Measurements from ENCODE around the gene FOXJ3. TPM values are rescaled to one million over a fixed set of nuclear protein-coding genes. Genes with fewer than 3 reads are reported as not detected.

The FOXJ3 gene
- total RNA-seq, 1 experiment from 2014 or later: 33.8 TPM

- no peak for DNase-seq (ENCODE audit: low read depth)
These were observed 190.2 kb downstream of the FOXJ3 start for GRCh38 chr1:42144711-42145388.

DNA sequence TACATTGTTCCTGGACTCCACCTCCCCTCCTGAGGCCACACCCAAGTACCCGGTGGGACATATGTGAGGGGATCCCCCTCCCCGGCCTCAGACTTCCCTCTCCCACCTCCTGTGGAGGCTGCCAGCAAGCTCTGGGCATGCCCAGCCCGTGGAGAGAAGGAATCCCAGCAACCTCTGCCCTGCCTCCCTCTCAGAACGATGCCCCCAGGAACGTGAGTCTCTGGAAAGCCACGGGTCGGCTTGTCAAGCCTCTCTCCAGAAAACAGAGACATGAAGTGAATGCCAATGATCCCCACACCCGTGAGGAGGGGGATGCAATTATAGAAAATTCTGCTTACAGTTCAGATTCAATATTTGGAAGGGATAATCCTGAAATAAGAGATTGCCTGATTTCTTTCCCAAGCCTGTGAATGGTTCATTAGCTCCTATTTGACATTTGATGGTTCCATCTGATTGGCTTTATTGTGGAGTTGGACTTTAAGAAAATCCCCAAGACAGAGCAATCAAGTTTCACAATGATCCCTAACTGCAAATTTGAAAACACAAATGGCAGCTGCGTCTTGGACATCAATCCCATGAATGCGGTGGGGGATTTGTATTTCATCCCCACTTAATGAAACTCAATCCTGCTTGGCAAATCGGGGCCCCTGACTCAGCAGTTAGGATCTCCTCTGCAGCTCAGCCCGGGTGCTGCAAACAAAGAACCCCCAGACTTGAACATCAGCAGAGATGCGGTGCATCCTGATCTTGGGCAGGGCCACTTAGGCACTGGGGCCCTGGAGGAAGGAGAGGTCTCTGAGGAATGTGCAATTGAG lies 190.9 kb downstream of the FOXJ3 start:
- no peak for DNase-seq (ENCODE audit: low read depth)

- DNase-seq (ENCODE audit: low read depth): peak; percentile 41
These were observed 191.9 kb downstream of the FOXJ3 start for GRCh38 chr1:42142894-42143675.

DNA sequence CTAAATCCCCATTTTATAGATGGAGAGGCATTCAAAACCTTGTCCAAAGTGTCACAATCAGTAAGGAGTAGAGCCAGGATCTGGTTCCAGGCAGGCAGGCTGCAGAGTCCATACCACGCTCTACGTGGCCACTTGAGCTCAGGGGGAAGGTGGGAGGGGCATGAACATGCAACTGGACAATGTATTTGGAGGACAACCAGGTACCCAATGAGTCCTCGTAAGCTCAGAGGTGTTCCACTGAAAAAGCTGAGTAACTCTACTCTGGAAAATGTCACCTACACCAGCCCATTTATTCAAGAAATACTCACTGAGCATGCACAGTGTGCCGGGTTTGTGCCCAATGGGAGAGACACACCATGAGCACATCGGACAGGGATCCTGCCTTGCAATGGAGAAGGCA lies 193.1 kb downstream of the FOXJ3 start:
- DNase-seq (ENCODE audit: low read depth): no peak

DNA sequence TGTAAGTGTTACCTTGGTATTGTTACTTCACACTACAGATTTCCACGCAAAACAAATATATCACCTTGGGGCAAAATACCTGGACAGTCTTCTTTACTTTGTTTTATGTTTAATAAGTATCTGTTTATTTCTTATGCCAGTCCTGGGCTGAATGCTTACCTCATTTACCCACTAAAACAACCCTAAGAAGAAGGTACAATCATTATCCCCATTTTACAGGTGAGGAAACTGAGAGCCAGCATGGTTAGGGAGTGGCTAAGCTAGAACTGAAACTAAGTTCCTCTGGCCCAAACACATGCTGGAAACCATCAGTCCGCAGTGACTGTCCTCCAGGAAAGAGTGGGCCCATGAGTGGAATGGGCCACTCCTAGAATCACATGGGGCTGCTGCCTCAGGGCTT lies 194.8 kb downstream of the FOXJ3 start:
- DNase-seq (ENCODE audit: low read depth): no peak

- no peak for DNase-seq (ENCODE audit: low read depth)
These were observed 195.6 kb downstream of the FOXJ3 start for GRCh38 chr1:42139444-42139843.

GRCh38 chr1:42138586-42138985 lies 196.4 kb downstream of the FOXJ3 start:
- no peak for DNase-seq (ENCODE audit: low read depth)

GRCh38 chr1:42137766-42138165 lies 197.3 kb downstream of the FOXJ3 start:
- DNase-seq (ENCODE audit: low read depth): no peak

GRCh38 chr1:42136466-42136865 lies 198.6 kb downstream of the FOXJ3 start:
- no peak for DNase-seq (ENCODE audit: low read depth)

GRCh38 chr1:42135426-42135825 lies 199.6 kb downstream of the FOXJ3 start:
- DNase-seq (ENCODE audit: low read depth): no peak

GRCh38 chr1:42133809-42134526 lies 201.1 kb downstream of the FOXJ3 start:
- no peak for DNase-seq (ENCODE audit: low read depth)

DNA sequence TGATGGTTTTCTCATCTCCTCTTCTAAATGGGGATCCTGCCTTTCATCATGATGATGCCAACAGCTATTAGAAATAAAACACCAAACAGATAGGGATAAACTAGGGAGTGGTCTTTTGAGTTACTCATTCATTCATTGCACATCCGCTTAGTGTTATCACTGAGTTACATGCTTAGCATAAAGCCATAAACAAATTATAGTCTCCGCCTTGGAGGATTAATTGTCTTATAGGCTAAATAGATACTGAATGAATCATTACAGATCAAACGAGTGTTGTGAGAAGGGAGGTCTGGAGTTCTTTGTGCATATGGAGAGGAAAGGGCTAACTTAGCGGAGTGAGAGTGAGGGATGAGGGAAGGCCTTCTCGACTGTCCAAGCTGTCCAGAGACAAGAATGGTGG lies 201.6 kb downstream of the FOXJ3 start:
- no peak for DNase-seq (ENCODE audit: low read depth)

DNA sequence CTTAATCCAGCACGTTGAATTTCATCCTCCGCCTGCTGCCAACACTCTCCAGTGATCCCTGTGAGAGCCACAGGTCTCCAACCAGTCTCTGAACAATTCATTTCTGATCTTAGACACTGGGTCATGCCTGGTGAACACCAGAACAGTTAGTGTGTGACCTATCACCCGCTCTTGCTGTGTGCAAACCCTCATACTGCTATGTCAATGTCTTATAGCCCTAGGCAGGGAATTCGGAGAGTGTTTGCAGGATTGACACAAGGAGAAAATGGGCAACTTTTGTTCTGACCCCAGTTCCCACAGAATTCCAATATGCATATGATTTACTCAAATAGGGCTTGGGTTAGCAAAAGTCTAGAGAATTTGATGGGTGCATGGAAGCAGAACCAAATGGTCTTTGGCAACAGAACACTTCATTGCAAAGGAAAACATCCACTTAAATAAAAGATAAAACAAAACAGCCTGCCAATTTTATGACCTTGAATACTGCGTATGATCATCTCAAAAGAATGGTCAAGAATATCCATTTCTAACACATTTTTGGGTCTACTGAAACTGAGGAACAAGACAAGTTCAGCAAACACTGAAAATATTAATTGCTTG lies 204.9 kb downstream of the FOXJ3 start:
- DNase-seq (ENCODE audit: low read depth): no peak

GRCh38 chr1:42128964-42129363 lies 206.1 kb downstream of the FOXJ3 start:
- no peak for DNase-seq (ENCODE audit: low read depth)

DNA sequence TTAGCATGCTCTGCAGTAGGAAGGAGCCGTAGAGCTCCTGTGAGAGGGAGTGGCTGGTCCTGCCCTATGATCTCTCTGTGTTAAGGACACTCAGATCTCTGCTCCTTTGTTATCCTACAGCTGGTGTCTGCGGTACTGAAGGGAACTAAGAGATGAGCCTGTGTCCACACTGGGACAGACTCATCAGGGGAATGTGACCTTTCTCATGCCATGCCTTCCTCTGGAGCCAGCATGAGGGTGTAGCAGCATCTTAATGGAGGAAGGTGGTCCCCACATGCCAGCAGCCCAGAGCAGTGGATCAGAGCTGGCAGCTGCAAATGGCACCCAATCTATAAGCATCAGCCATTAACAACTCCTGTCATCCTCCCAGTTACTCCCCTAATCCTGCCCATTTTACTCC lies 206.5 kb downstream of the FOXJ3 start:
- DNase-seq (ENCODE audit: low read depth): no peak

GRCh38 chr1:42127767-42128166 lies 207.3 kb downstream of the FOXJ3 start:
- no peak for DNase-seq (ENCODE audit: low read depth)

Other genes starting within 250 kb of the FOXJ3 start
- gene GUCA2B, start 181.8 kb downstream of the FOXJ3 start, total RNA-seq (2014; rRNA removed; shearing (Covaris generic)): not detected in 2 replicates
- gene GUCA2A, start 170.5 kb downstream of the FOXJ3 start, total RNA-seq (2014; rRNA removed; shearing (Covaris generic)): not detected in 2 replicates
- gene RIMKLA, start 45.6 kb upstream of the FOXJ3 start, total RNA-seq (2014; rRNA removed; shearing (Covaris generic)): 3.0 and 3.7 TPM in 2 replicates
- 0.06 TPM in 1 of 2 replicates, not detected in the other for gene ZMYND12, start 120.8 kb upstream of the FOXJ3 start, total RNA-seq (2014; rRNA removed; shearing (Covaris generic))
- 48.7 and 67.5 TPM in 2 replicates for gene PPCS, start 121.3 kb upstream of the FOXJ3 start, total RNA-seq (2014; rRNA removed; shearing (Covaris generic))
- 0.15 and 0.34 TPM in 2 replicates for gene CCDC30, start 128.1 kb upstream of the FOXJ3 start, total RNA-seq (2014; rRNA removed; shearing (Covaris generic))